Lung (tissue), 12 donors: ENCODE results near the gene TDRD6. TPM values are rescaled to one million over a fixed set of nuclear protein-coding genes. Genes with fewer than 3 reads are reported as not detected.

Experiments used
- ATAC-seq: fragments of 200-7000 bp; cut with Tn5 transposase; one replicate; pipeline ENCODE4 v1.9.1; 2020; ENCODE audit warnings: moderate number of reproducible peaks; ENCODE audit not compliant: insufficient read depth, low FRiP score
- DNase-seq, 3 donors: peaks; one replicate each; pipeline ENCODE4 v3.0.0-alpha.2; 2013 to 2017
- H3K27ac ChIP-seq, 2 donors: one replicate each; pipeline ENCODE4 v1.5.1; 2013; ENCODE audit warnings: mild to moderate bottlenecking in 2 of 2, moderate library complexity in 2 of 2, control low read depth in 1 of 2, inconsistent platforms in 1 of 2, low read depth in 1 of 2, low read length in 1 of 2
- H3K27me3 ChIP-seq, 3 donors: one replicate each; pipeline ENCODE4 v1.5.1; 2013; ENCODE audit warnings: low read length in 2 of 3; ENCODE audit not compliant: control insufficient read depth in 3 of 3, insufficient read depth in 3 of 3
- H3K36me3 ChIP-seq, 4 donors: one replicate each; pipeline ENCODE4 v1.5.1; 2013; ENCODE audit warnings: low read length in 4 of 4, mild to moderate bottlenecking in 1 of 4, moderate library complexity in 1 of 4; ENCODE audit not compliant: control insufficient read depth in 4 of 4, insufficient read depth in 4 of 4
- H3K4me1 ChIP-seq, 5 donors: one replicate each; pipeline ENCODE4 v1.5.1; 2013; ENCODE audit warnings: low read length in 5 of 5, mild to moderate bottlenecking in 2 of 5, moderate library complexity in 1 of 5; ENCODE audit not compliant: control insufficient read depth in 5 of 5, insufficient read depth in 5 of 5
- H3K4me3 ChIP-seq: one replicate; pipeline ENCODE4 v1.5.1; 2013; ENCODE audit warnings: mild to moderate bottlenecking, control low read depth, moderate library complexity
- H3K9ac ChIP-seq, 2 donors: one replicate each; pipeline ENCODE4 v1.5.1; 2013; ENCODE audit warnings: low read length in 2 of 2, control low read depth in 1 of 2; ENCODE audit not compliant: insufficient read depth in 1 of 2
- H3K9me3 ChIP-seq, 4 donors: one replicate each; pipeline ENCODE4 v1.5.1; 2013; ENCODE audit warnings: low read length in 3 of 4, mild to moderate bottlenecking in 1 of 4, moderate library complexity in 1 of 4; ENCODE audit not compliant: control insufficient read depth in 4 of 4, insufficient read depth in 3 of 4
- CTCF ChIP-seq: IDR thresholded peaks from 2 replicates; pipeline ENCODE4 v1.5.1; 2012; ENCODE audit warnings: mild to moderate bottlenecking; ENCODE audit errors: control extremely low read depth, extremely low read depth
- WGBS, 2 donors: extraction: QIAGEN DNeasy Blood & Tissue Kit; methylation state at CpG; one replicate each; pipeline ENCODE4 v1.1.7; 2013; 5-methylcytosine and 5-hydroxymethylcytosine counted together
- polyA plus RNA-seq, 2 donors: library from polyadenylated mRNA; stranded (reverse); fragments of 200-250 nt; gene quantifications; one replicate each; pipeline ENCODE4 v1.2.1, GENCODE V29; 2013
- total RNA-seq, 2 donors: library from RNA; depleted of rRNA in 1 of 2; stranded (reverse); fragments of >200 nt in 1 of 2; gene quantifications; one replicate each; pipeline ENCODE4 v1.2.1, GENCODE V29; 2014 to 2021
- donor health status: control.
- donor health status: control.
- donor health status: Bipolar disorder and iron deficiency.
- donor health status: healthy.
- donor health status: DM: yes; HTN: yes; CAD: no.

The TDRD6 gene
- total and polyA plus RNA-seq, 4 donors, result 0.03 to 1.8 (median 0.42) TPM

GRCh38 chr6:46676604-46677313, 10.9 kb upstream of the TDRD6 start:
- DNase-seq, result no peak
- Histone ChIP-seq H3K36me3 (peaks cover 0 to 10% (median 6%) of the 10 kb centered on the region in 4 donors), H3K9me3 (no peaks in the 10 kb centered on the region), H3K27me3 (no peaks in the 10 kb centered on the region), H3K4me1 (no peaks in the 10 kb centered on the region), H3K27ac (no peak overlapping the region), H3K9ac (no peak overlapping the region), H3K4me3 (no peak overlapping the region)
- ATAC-seq, result no peak
- TF ChIP-seq CTCF, result no peak
- WGBS, 2 donors, result 81 to 85% methylated on average over 6 of the region's 6 CpGs

- no peak overlapping the region for H3K9ac ChIP-seq
- DNase-seq (no peak), ATAC-seq (no peak)
- no peaks in the 10 kb centered on the region for H3K4me1 ChIP-seq
- no peak for TF ChIP-seq CTCF
- no peaks in the 10 kb centered on the region for H3K9me3 ChIP-seq
- no peak overlapping the region for H3K27ac ChIP-seq
- no peak overlapping the region for H3K4me3 ChIP-seq
- no peaks in the 10 kb centered on the region for H3K27me3 ChIP-seq
- 82 to 85% methylated on average over 4 of the region's 4 CpGs for WGBS, 2 donors
- H3K36me3 ChIP-seq, result peaks cover 0 to 7% (median 3%) of the 10 kb centered on the region in 4 donors
These were observed 10.4 kb upstream of the TDRD6 start for GRCh38 chr6:46677314-46677654.

- TF ChIP-seq CTCF, result no peak
- Histone ChIP-seq H3K9ac (no peak overlapping the region), H3K36me3 (no peaks in the 10 kb centered on the region), H3K27me3 (no peaks in the 10 kb centered on the region), H3K4me3 (no peak overlapping the region), H3K9me3 (no peaks in the 10 kb centered on the region), H3K27ac (no peak overlapping the region), H3K4me1 (peaks cover 0 to 5% (median 0%) of the 10 kb centered on the region in 5 donors)
- DNase-seq, result no peak
- WGBS, 2 donors, result 72 to 77% methylated on average over 4 of the region's 4 CpGs
- ATAC-seq, result no peak
These were observed 2.9 kb upstream of the TDRD6 start for GRCh38 chr6:46684771-46685170.
